Transverse colon (tissue), 3 donors: Measurements from ENCODE around the gene PRCP.

Experiments
- POLR2A ChIP-seq: fragments of 450-650 bp; IDR thresholded peaks from one replicate; pipeline ENCODE4 v1.6.1; 2016; ENCODE audit warnings: antibody characterized with exemption, mild to moderate bottlenecking, moderate library complexity
- TF ChIP-seq, protein P1 (sequence below), 5 experiments: fragments of 200-600 bp in 3 of 5; fragments of 450-650 bp in 2 of 5; sonication (generic) in 3 of 5; IDR thresholded peaks; 1 replicate in 2 of 5; 2 replicates in 3 of 5; pipeline ENCODE4 v1.5.1; 2016 to 2017; ENCODE audit warnings: antibody characterized with exemption in 5 of 5, inconsistent platforms in 3 of 5, mild to moderate bottlenecking in 2 of 5, moderate library complexity in 1 of 5

DNA sequence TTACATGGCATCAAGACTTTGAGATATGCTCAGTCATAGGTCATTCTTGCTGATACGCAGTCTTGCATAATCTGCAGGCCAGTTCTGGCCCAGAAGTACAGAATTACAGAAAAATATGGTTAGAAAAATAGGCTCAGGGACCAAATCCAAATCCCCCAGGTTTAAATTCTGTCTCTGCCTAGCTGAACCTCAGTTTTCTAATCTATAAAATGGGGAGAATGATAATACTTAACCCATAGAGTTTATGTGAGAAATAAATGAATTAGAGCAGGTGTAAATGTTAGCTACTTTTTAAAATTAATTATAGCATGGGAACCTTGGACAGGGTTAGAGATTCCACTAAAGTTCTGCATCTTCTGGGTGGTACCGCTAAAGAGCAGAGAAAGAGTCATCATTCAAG is 114.2 kb downstream of the PRCP start:
- no peak for TF ChIP-seq POLR2A
- TF ChIP-seq, protein P1, sequence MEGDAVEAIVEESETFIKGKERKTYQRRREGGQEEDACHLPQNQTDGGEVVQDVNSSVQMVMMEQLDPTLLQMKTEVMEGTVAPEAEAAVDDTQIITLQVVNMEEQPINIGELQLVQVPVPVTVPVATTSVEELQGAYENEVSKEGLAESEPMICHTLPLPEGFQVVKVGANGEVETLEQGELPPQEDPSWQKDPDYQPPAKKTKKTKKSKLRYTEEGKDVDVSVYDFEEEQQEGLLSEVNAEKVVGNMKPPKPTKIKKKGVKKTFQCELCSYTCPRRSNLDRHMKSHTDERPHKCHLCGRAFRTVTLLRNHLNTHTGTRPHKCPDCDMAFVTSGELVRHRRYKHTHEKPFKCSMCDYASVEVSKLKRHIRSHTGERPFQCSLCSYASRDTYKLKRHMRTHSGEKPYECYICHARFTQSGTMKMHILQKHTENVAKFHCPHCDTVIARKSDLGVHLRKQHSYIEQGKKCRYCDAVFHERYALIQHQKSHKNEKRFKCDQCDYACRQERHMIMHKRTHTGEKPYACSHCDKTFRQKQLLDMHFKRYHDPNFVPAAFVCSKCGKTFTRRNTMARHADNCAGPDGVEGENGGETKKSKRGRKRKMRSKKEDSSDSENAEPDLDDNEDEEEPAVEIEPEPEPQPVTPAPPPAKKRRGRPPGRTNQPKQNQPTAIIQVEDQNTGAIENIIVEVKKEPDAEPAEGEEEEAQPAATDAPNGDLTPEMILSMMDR (IDR thresholded peaks at IDR 0.05) = no peak
